GM10248 (cell line): Measurements from ENCODE around the gene PAAF1.
"Not testable (repeated sequence)": the region's sequence is repeated elsewhere in the genome, so short reads cannot be mapped to it uniquely, and the experiment has no call there.

Source experiments
- CTCF ChIA-PET: fragments of 300-600 bp; sonication (Branson Sonifier 250); formaldehyde crosslinking; extraction: SDS; loops from one replicate; lab custom pipeline; 2021; ENCODE audit warnings: antibody characterized with exemption; lab: Yijun Ruan, JAX
- POLR2A ChIA-PET: fragments of 350-650 bp; sonication (Branson Sonifier 250); formaldehyde crosslinking; extraction: SDS; loops from one replicate; lab custom pipeline; 2020; ENCODE audit warnings: antibody characterized with exemption; lab: Yijun Ruan, JAX
- DNase-seq: peaks from one replicate; pipeline ENCODE4 v3.0.0; 2012; ENCODE audit errors: extremely low spot score
- CTCF ChIP-seq: IDR thresholded peaks from 2 replicates; pipeline ENCODE4 v1.5.1; 2012; ENCODE audit warnings: mild to moderate bottlenecking, low read depth; ENCODE audit errors: extremely low read depth, missing control alignments, control extremely low read depth

Gene PAAF1

GRCh38 chr11:73931951-73932350 is 55.2 kb downstream of the PAAF1 start:
- POLR2A ChIA-PET, result no interaction called here
- no peak for TF ChIP-seq CTCF
- no peak for DNase-seq
- CTCF ChIA-PET, result interaction anchor here (1.0 to 2.0 kb wide), 7 partner anchors 12 to 581 kb away, joined by 3 to 13 read pairs (median 3); partner anchors contain the start of gene DNAJB13

- CTCF ChIA-PET, result interaction anchor here (1.0 to 2.0 kb wide), 4 partner anchors 16 to 307 kb away, joined by 3 to 13 read pairs (median 3); partner anchors contain the start of gene DNAJB13
- POLR2A ChIA-PET, result no interaction called here
- DNase-seq, result no peak
- TF ChIP-seq CTCF, result no peak
These were observed 56.0 kb downstream of the PAAF1 start for GRCh38 chr11:73932781-73933180.

DNA sequence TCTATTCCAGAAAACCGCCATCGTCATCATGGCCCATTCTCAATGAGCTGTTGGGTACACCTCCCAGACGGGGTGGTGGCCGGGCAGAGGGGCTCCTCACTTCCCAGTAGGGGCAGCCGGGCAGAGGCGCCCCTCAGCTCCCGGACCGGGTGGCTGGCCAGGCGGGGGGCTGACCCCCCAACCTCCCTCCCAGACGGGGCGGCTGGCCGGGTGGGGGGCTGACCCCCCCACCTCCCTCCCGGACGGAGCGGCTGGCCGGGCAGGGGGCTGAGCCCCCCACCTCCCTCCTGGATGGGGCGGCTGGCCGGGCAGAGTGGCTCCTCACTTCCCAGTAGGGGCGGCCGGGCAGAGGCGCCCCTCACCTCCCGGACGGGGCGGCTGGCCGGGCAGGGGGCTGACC is 59.2 kb downstream of the PAAF1 start:
- POLR2A ChIA-PET, DNase-seq, CTCF ChIA-PET: not testable (repeated sequence)

DNA sequence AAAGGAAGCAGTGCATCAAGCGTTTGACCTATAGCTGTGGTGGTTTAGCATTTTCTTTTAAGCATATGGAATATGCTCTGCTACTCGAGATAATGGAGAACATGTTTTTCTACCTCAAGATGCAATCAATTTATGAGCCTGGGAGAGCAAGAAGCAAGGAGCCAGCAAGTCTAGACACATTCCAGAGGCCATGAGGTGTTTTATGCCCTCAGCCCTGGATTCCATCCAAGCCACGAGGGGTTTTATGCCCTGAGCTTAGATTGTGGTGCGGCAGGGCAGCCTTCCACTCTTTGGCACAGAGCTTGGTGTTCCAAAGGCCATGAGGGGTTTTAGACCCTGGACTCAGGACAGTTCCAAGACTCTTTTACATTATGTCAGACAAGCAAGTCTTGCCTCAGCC is 62.3 kb downstream of the PAAF1 start:
- TF ChIP-seq CTCF, result no peak
- POLR2A ChIA-PET, result no interaction called here
- no peak for DNase-seq
- CTCF ChIA-PET, result interaction anchor here (1.0 to 4.8 kb wide), 2 partner anchors 15 to 25 kb away, joined by 3 to 16 read pairs; no protein-coding TSS in a partner anchor

DNA sequence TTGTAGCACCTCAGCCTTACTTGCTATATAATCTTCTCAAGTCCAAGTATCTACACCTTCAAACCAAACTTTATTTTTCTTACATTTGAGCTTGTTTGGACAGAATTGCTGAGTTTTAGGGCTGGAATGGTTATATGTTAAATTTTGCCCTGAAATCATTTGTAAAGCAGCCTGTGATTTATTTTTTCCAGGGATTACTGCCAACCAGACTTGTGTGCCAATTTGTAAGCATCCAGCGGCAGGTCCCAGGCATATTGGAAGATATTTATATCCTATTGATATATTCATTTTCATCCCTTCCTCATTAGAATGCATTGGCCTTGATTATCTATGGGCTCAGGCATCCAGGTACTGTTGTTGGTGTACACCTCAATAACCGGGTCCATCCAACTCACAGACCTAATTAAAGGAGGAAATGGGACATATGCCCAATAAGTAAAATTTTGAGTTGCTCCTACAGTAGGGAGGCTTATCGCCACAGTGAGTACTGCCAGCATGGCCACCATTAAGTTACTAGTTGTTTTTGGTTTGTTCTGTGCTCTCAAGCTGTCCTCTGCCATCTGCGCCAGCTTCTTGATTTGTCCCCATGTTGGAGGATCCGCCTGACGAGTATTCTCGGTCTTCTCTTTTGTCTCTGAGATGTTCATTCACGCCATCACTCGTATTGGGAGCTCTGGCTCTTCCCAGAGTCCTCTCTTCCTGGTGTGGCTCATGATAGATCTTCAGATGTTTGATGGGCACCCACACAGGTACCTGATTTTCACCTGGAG is 64.2 kb downstream of the PAAF1 start:
- TF ChIP-seq CTCF, result no peak
- CTCF ChIA-PET, result interaction anchor here (1.6 to 4.8 kb wide), 2 partner anchors 23 to 314 kb away, joined by 6 to 16 read pairs; no protein-coding TSS in a partner anchor
- DNase-seq, result no peak
- POLR2A ChIA-PET, result no interaction called here

- CTCF ChIA-PET, result interaction anchor here (0.9 to 4.8 kb wide), 3 partner anchors 22 to 313 kb away, joined by 3 to 16 read pairs (median 6); no protein-coding TSS in a partner anchor
These were observed 65.2 kb downstream of the PAAF1 start for GRCh38 chr11:73942010-73942409.

More at GRCh38 chr11:73942010-73942409, 65.2 kb downstream of the PAAF1 start:
- POLR2A ChIA-PET, result no interaction called here
- DNase-seq, result no peak
- no peak for TF ChIP-seq CTCF
